CD4-positive, alpha-beta T cell treated with Interleukin-17A for 4 hours (primary cell): ENCODE results near the gene SOHLH2.

ENCODE experiments used
- DNase-seq: peaks from one replicate; pipeline ENCODE4 v3.0.0-alpha.2; 2020; ENCODE audit warnings: mixed read lengths

Gene SOHLH2

GRCh38 chr13:36183901-36184300 lies 30.5 kb downstream of the SOHLH2 start:
- DNase-seq = no peak

GRCh38 chr13:36175621-36176020 lies 38.7 kb downstream of the SOHLH2 start:
- no peak for DNase-seq

GRCh38 chr13:36174923-36175322 lies 39.4 kb downstream of the SOHLH2 start:
- no peak for DNase-seq

GRCh38 chr13:36173571-36174322 lies 40.6 kb downstream of the SOHLH2 start:
- DNase-seq = no peak

- no peak for DNase-seq
Measured at GRCh38 chr13:36166046-36166445, 48.3 kb downstream of the SOHLH2 start.

GRCh38 chr13:36163809-36164308 lies 50.5 kb downstream of the SOHLH2 start:
- DNase-seq = no peak

- no peak for DNase-seq
Measured at GRCh38 chr13:36163286-36163685, 51.1 kb downstream of the SOHLH2 start.

- DNase-seq = no peak
Measured at GRCh38 chr13:36160297-36160696, 54.1 kb downstream of the SOHLH2 start.

- no peak for DNase-seq
Measured at GRCh38 chr13:36158611-36159010, 55.7 kb downstream of the SOHLH2 start.

GRCh38 chr13:36157480-36157879 lies 56.9 kb downstream of the SOHLH2 start:
- DNase-seq = no peak

- no peak for DNase-seq
Measured at GRCh38 chr13:36154567-36155291, 59.6 kb downstream of the SOHLH2 start.

GRCh38 chr13:36151591-36151990 lies 62.8 kb downstream of the SOHLH2 start:
- DNase-seq = no peak

GRCh38 chr13:36148446-36148845 lies 65.9 kb downstream of the SOHLH2 start:
- DNase-seq = no peak

GRCh38 chr13:36147330-36147729 lies 67.0 kb downstream of the SOHLH2 start:
- no peak for DNase-seq

- DNase-seq = no peak
Measured at GRCh38 chr13:36146511-36147269, 67.7 kb downstream of the SOHLH2 start.

GRCh38 chr13:36143738-36144137 lies 70.6 kb downstream of the SOHLH2 start:
- no peak for DNase-seq

GRCh38 chr13:36142735-36143134 lies 71.6 kb downstream of the SOHLH2 start:
- no peak for DNase-seq

- no peak for DNase-seq
Measured at GRCh38 chr13:36135876-36136275, 78.5 kb downstream of the SOHLH2 start.

- no peak for DNase-seq
Measured at GRCh38 chr13:36134632-36135031, 79.7 kb downstream of the SOHLH2 start.

- no peak for DNase-seq
Measured at GRCh38 chr13:36133950-36134626, 80.3 kb downstream of the SOHLH2 start.

- DNase-seq = no peak
Measured at GRCh38 chr13:36132376-36132775, 82.0 kb downstream of the SOHLH2 start.

- no peak for DNase-seq
Measured at GRCh38 chr13:36131931-36132297, 82.4 kb downstream of the SOHLH2 start.
